ENCODE results near the gene POU6F2. TPM values are rescaled to one million over a fixed set of nuclear protein-coding genes. Genes with fewer than 3 reads are reported as not detected.

POU6F2 gene
- total and polyA plus RNA-seq, 9 of the 15 experiments (the other 6 are each of a cell fraction or from before 2014, with no cell fraction given), result 0.29 to 1.5 (median 0.96) TPM

DNA sequence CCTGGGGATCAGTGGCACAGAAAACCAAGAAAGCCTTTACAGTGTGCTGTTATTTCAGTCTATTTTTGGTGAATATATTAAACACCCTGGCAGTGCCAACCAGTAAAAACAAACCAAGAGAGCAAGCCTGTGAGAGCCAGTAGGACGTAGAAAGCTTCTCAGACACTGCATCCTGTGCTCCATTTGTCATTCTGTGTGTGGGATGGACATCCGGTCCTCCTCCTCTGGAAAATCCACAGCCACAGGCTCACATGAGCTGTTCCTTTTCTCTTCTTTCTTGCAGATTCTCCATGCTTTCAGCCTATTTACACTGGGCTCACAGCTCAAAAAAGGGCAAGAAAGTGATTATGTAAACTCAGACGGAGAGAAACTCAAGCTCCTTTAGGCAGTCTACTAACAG is 468.8 kb downstream of the POU6F2 start:
- no peaks in the 10 kb centered on the region for H4K20me1 ChIP-seq (replicated peaks; ENCODE audit: control insufficient read depth, insufficient read depth, low read length)
- in situ Hi-C loops (cut with MboI), result no loop called here
- H3K9me3 ChIP-seq (replicated peaks; ENCODE audit: control insufficient read depth, insufficient read depth, low read depth, low read length), result no peaks in the 10 kb centered on the region
- H3K9me1 ChIP-seq (ENCODE audit: control insufficient read depth, insufficient read depth, low read length), result no peaks in the 10 kb centered on the region
- ChIA-PET POLR2A (interaction anchor here (0.6 to 1.5 kb wide), 2 partner anchors 14 to 26 kb away, joined by 3 read pairs; no protein-coding TSS in a partner anchor), CTCF (ENCODE audit: low intra/inter-chr PET ratio) (no interaction called here)
- no peak overlapping the region for H3K9ac ChIP-seq (ENCODE audit: insufficient read depth in 1 of 2, low read depth in 2 of 2, low read length in 2 of 2)
- H2AFZ ChIP-seq (ENCODE audit: low read depth, low read length), result no peak overlapping the region
- FAIRE-seq (no peak), ATAC-seq (no peak), DNase-seq (ENCODE audit: extremely low read depth in 1 of 4, low spot score in 3 of 4) (no peak)
- H3K36me3 ChIP-seq (ENCODE audit: control insufficient read depth, insufficient read depth, low read length), result no peaks in the 10 kb centered on the region
- WGBS (ENCODE audit: insufficient coverage, low coverage, missing lambda C conversion rate), result 0% methylated on average over 3 of the region's 3 CpGs
- BruUV-seq (replicated peaks), result no TSS peak
- H3K4me2 ChIP-seq (ENCODE audit: insufficient read depth, low read length), result no peak overlapping the region
- H3K27me3 ChIP-seq (ENCODE audit: control insufficient read depth in 2 of 2, insufficient read depth in 2 of 2, low read length in 2 of 2), result peaks cover 7 to 22% of the 10 kb centered on the region in 2 experiments; a peak in 3 of 5 replicates
- no peak overlapping the region for H3K4me3 ChIP-seq
- no peaks in the 10 kb centered on the region for H3K4me1 ChIP-seq (replicated peaks in 1 of 2; ENCODE audit: control insufficient read depth in 2 of 2, insufficient read depth in 2 of 2, low read length in 2 of 2)
- H3K79me2 ChIP-seq (ENCODE audit: control insufficient read depth, insufficient read depth, low read length), result no peaks in the 10 kb centered on the region
- no peak overlapping the region for H3K27ac ChIP-seq (ENCODE audit: extremely low read depth, low read depth, low read length)
- intact Hi-C loops (cut with micrococcal nuclease), result no loop called here
- TF ChIP-seq, protein P1, sequence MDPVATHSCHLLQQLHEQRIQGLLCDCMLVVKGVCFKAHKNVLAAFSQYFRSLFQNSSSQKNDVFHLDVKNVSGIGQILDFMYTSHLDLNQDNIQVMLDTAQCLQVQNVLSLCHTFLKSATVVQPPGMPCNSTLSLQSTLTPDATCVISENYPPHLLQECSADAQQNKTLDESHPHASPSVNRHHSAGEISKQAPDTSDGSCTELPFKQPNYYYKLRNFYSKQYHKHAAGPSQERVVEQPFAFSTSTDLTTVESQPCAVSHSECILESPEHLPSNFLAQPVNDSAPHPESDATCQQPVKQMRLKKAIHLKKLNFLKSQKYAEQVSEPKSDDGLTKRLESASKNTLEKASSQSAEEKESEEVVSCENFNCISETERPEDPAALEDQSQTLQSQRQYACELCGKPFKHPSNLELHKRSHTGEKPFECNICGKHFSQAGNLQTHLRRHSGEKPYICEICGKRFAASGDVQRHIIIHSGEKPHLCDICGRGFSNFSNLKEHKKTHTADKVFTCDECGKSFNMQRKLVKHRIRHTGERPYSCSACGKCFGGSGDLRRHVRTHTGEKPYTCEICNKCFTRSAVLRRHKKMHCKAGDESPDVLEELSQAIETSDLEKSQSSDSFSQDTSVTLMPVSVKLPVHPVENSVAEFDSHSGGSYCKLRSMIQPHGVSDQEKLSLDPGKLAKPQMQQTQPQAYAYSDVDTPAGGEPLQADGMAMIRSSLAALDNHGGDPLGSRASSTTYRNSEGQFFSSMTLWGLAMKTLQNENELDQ (CRISPR knock-in tag; IDR thresholded peaks at IDR 0.05; ENCODE audit: borderline replicate concordance), result no peak
- no peak for TF ChIP-seq MTF1 (CRISPR knock-in tag; IDR thresholded peaks at IDR 0.05; ENCODE audit: borderline replicate concordance)
- TF ChIP-seq MYC (IDR thresholded peaks at IDR 0.05; ENCODE audit: low read depth, low read length), result no peak
- TF ChIP-seq MYC (CRISPR knock-in tag; IDR thresholded peaks at IDR 0.05; ENCODE audit: borderline replicate concordance, low read depth), result no peak
- no peak for TF ChIP-seq ATF1 (CRISPR knock-in tag; IDR thresholded peaks at IDR 0.05)
- TF ChIP-seq ATF1 (tag; IDR thresholded peaks at IDR 0.05), result no peak
- TF ChIP-seq, protein P2, sequence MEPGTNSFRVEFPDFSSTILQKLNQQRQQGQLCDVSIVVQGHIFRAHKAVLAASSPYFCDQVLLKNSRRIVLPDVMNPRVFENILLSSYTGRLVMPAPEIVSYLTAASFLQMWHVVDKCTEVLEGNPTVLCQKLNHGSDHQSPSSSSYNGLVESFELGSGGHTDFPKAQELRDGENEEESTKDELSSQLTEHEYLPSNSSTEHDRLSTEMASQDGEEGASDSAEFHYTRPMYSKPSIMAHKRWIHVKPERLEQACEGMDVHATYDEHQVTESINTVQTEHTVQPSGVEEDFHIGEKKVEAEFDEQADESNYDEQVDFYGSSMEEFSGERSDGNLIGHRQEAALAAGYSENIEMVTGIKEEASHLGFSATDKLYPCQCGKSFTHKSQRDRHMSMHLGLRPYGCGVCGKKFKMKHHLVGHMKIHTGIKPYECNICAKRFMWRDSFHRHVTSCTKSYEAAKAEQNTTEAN (CRISPR knock-in tag; IDR thresholded peaks at IDR 0.05), result no peak
- TF ChIP-seq, protein P3, sequence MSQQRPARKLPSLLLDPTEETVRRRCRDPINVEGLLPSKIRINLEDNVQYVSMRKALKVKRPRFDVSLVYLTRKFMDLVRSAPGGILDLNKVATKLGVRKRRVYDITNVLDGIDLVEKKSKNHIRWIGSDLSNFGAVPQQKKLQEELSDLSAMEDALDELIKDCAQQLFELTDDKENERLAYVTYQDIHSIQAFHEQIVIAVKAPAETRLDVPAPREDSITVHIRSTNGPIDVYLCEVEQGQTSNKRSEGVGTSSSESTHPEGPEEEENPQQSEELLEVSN (IDR thresholded peaks at IDR 0.05; ENCODE audit: borderline replicate concordance in 1 of 2, extremely low read depth in 1 of 2, insufficient read depth in 1 of 2, insufficient read length in 1 of 2, low read depth in 1 of 2, low read length in 1 of 2, poor library complexity in 1 of 2, severe bottlenecking in 1 of 2), result no peak
- no peak for TF ChIP-seq DPF2 (IDR thresholded peaks at IDR 0.05)
- TF ChIP-seq, protein P4, sequence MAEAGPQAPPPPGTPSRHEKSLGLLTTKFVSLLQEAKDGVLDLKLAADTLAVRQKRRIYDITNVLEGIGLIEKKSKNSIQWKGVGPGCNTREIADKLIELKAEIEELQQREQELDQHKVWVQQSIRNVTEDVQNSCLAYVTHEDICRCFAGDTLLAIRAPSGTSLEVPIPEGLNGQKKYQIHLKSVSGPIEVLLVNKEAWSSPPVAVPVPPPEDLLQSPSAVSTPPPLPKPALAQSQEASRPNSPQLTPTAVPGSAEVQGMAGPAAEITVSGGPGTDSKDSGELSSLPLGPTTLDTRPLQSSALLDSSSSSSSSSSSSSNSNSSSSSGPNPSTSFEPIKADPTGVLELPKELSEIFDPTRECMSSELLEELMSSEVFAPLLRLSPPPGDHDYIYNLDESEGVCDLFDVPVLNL (CRISPR knock-in tag; IDR thresholded peaks at IDR 0.05; ENCODE audit: low read depth), result no peak
- no peak for TF ChIP-seq FIP1L1 (IDR thresholded peaks at IDR 0.05; ENCODE audit: low read depth, low read length, poor library complexity, severe bottlenecking)
- no peak for TF ChIP-seq PHF20 (IDR thresholded peaks at IDR 0.05; ENCODE audit: partially characterized antibody)
- TF ChIP-seq NR1H2 (CRISPR knock-in tag; IDR thresholded peaks at IDR 0.05), result no peak
- no peak for TF ChIP-seq ARNT (IDR thresholded peaks at IDR 0.05)
- TF ChIP-seq KLF1 (tag; IDR thresholded peaks at IDR 0.05), result no peak
- TF ChIP-seq LEF1 (IDR thresholded peaks at IDR 0.05), result no peak
- TF ChIP-seq, protein P5, sequence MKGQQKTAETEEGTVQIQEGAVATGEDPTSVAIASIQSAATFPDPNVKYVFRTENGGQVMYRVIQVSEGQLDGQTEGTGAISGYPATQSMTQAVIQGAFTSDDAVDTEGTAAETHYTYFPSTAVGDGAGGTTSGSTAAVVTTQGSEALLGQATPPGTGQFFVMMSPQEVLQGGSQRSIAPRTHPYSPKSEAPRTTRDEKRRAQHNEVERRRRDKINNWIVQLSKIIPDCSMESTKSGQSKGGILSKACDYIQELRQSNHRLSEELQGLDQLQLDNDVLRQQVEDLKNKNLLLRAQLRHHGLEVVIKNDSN (CRISPR knock-in tag; IDR thresholded peaks at IDR 0.05), result no peak
